Activated naive CD4-positive, alpha-beta T cell treated with anti-CD3 and anti-CD28 coated beads, Interleukin-2, amount 50 U/mL, for 72 hours (primary cell): ENCODE results near the gene GFI1B. TPM values are rescaled to one million over a fixed set of nuclear protein-coding genes. Genes with fewer than 3 reads are reported as not detected.

ENCODE experiments used
- ATAC-seq, 2 donors: fragments of 150-1000 bp; cut with Tn5 transposase; 2 replicates each; pipeline ENCODE4 v1.10.0; 2021; ENCODE audit warnings: mild to moderate bottlenecking in 2 of 2, moderate library complexity in 2 of 2
- DNase-seq, 2 donors: peaks; one replicate each; pipeline ENCODE4 v3.0.0; 2021 to 2022; ENCODE audit warnings: low spot score in 2 of 2
- H3K27ac Mint-ChIP-seq, 2 donors: one replicate each; pipeline ENCODE4 v1.8.0; 2022; ENCODE audit warnings: mild to moderate bottlenecking in 2 of 2, mixed read lengths in 2 of 2
- H3K36me3 Mint-ChIP-seq, 2 donors: one replicate each; pipeline ENCODE4 v1.8.0; 2022; ENCODE audit warnings: mixed read lengths in 2 of 2
- H3K9me3 Mint-ChIP-seq, 2 donors: one replicate each; pipeline ENCODE4 v1.8.0; 2022; ENCODE audit warnings: mixed read lengths in 2 of 2
- total RNA-seq, 2 donors: library from RNA; stranded (reverse); gene quantifications; one replicate each; pipeline ENCODE4 v1.2.3, GENCODE V29; 2022

GFI1B gene
- total RNA-seq = under 1 TPM in 1 of 2 donors, not detected in 1; 0.48 TPM

GRCh38 chr9:132978451-132979131 is at the start of gene GFI1B:
Gene GFI1B, plus strand, starts transcription at chr9:132978694. Its CDS starts 7,985 bp downstream, at chr9:132986679.
- H3K27ac Mint-ChIP-seq = no peak within 1 kb of the TSS
- H3K36me3 Mint-ChIP-seq = no peaks in the 10 kb centered on the region
- DNase-seq (no peak), ATAC-seq (no peak)
- no peaks in the 10 kb centered on the region for H3K9me3 Mint-ChIP-seq

GRCh38 chr9:132931178-132931735 is 47.2 kb upstream of the GFI1B start:
- H3K36me3 Mint-ChIP-seq = peaks cover 0 to 16% of the 10 kb centered on the region in 2 donors

GRCh38 chr9:132935026-132935425 is 43.5 kb upstream of the GFI1B start:
- Mint-ChIP-seq H3K9me3 (no peaks in the 10 kb centered on the region), H3K36me3 (peaks cover 0 to 11% of the 10 kb centered on the region in 2 donors), H3K27ac (no peak overlapping the region)
- no peak for DNase-seq
- no peak for ATAC-seq

More at GRCh38 chr9:132931178-132931735, 47.2 kb upstream of the GFI1B start:
- DNase-seq (no peak), ATAC-seq (no peak)
- H3K27ac Mint-ChIP-seq = no peak overlapping the region
- no peaks in the 10 kb centered on the region for H3K9me3 Mint-ChIP-seq

GRCh38 chr9:132937463-132937901 is 41.0 kb upstream of the GFI1B start:
- no peak overlapping the region for H3K27ac Mint-ChIP-seq
- DNase-seq (no peak), ATAC-seq (no peak)
- no peaks in the 10 kb centered on the region for H3K9me3 Mint-ChIP-seq
- peaks cover 0 to 4% of the 10 kb centered on the region in 2 donors for H3K36me3 Mint-ChIP-seq

GRCh38 chr9:132939169-132939568 is 39.3 kb upstream of the GFI1B start:
- DNase-seq = no peak
- Mint-ChIP-seq H3K9me3 (no peaks in the 10 kb centered on the region), H3K36me3 (peaks cover 5 to 7% of the 10 kb centered on the region in 2 donors), H3K27ac (no peak overlapping the region)
- no peak for ATAC-seq

- ATAC-seq (no peak), DNase-seq (no peak)
- Mint-ChIP-seq H3K36me3 (peaks cover 5 to 7% of the 10 kb centered on the region in 2 donors), H3K9me3 (no peaks in the 10 kb centered on the region), H3K27ac (no peak overlapping the region)
Measured at GRCh38 chr9:132942541-132943182, 35.8 kb upstream of the GFI1B start.

GRCh38 chr9:132943651-132944293 is 34.7 kb upstream of the GFI1B start:
- peaks cover 5 to 7% of the 10 kb centered on the region in 2 donors for H3K36me3 Mint-ChIP-seq
- peak overlapping the region; percentile 94 to 95 for H3K27ac Mint-ChIP-seq
- H3K9me3 Mint-ChIP-seq = no peaks in the 10 kb centered on the region
- no peak for DNase-seq
- ATAC-seq = no peak

GRCh38 chr9:132944294-132945185 is 34.0 kb upstream of the GFI1B start, which contains the start of gene TSC1:
Gene TSC1, minus strand, starts transcription at chr9:132944616. Its CDS starts 15,744 bp downstream, at chr9:132928872.
- peak within 1 kb of the TSS; percentile 94 to 100 for H3K27ac Mint-ChIP-seq
- H3K9me3 Mint-ChIP-seq = no peaks in the 10 kb centered on the region
- ATAC-seq = peak; percentile 88 to 89
- H3K36me3 Mint-ChIP-seq = peaks cover 5 to 7% of the 10 kb centered on the region in 2 donors
- peak; percentile 96 to 97 for DNase-seq

GRCh38 chr9:132945186-132946130 is 33.0 kb upstream of the GFI1B start:
- ATAC-seq (peak in 1 of 2 donors; percentile 19), DNase-seq (no peak)
- H3K9me3 Mint-ChIP-seq = no peaks in the 10 kb centered on the region
- peak overlapping the region; percentile 94 to 100 for H3K27ac Mint-ChIP-seq
- H3K36me3 Mint-ChIP-seq = peaks cover 5 to 7% of the 10 kb centered on the region in 2 donors

GRCh38 chr9:132946211-132946610 is 32.3 kb upstream of the GFI1B start:
- Mint-ChIP-seq H3K9me3 (no peaks in the 10 kb centered on the region), H3K27ac (no peak overlapping the region), H3K36me3 (peaks cover 5 to 7% of the 10 kb centered on the region in 2 donors)
- no peak for DNase-seq
- ATAC-seq = no peak

- no peak overlapping the region for H3K27ac Mint-ChIP-seq
- no peaks in the 10 kb centered on the region for H3K9me3 Mint-ChIP-seq
- peaks cover 5 to 7% of the 10 kb centered on the region in 2 donors for H3K36me3 Mint-ChIP-seq
- ATAC-seq (no peak), DNase-seq (no peak)
Measured at GRCh38 chr9:132946631-132947295, 31.7 kb upstream of the GFI1B start.

- ATAC-seq = no peak
- H3K9me3 Mint-ChIP-seq = no peaks in the 10 kb centered on the region
Measured at GRCh38 chr9:132947756-132948155, 30.7 kb upstream of the GFI1B start.

GRCh38 chr9:132948482-132949050 is 29.9 kb upstream of the GFI1B start:
- ATAC-seq (no peak), DNase-seq (no peak)
- Mint-ChIP-seq H3K9me3 (no peaks in the 10 kb centered on the region), H3K27ac (no peak overlapping the region), H3K36me3 (peaks cover 3 to 5% of the 10 kb centered on the region in 2 donors)

More at GRCh38 chr9:132947756-132948155, 30.7 kb upstream of the GFI1B start:
- DNase-seq = no peak
- Mint-ChIP-seq H3K36me3 (peaks cover 5 to 7% of the 10 kb centered on the region in 2 donors), H3K27ac (no peak overlapping the region)

GRCh38 chr9:132949709-132950108 is 28.8 kb upstream of the GFI1B start:
- no peaks in the 10 kb centered on the region for H3K9me3 Mint-ChIP-seq
- no peak overlapping the region for H3K27ac Mint-ChIP-seq
- H3K36me3 Mint-ChIP-seq = no peaks in the 10 kb centered on the region
- no peak for DNase-seq
- ATAC-seq = no peak
